ENCODE measurements around the gene PCNA.

PCNA gene

DNA sequence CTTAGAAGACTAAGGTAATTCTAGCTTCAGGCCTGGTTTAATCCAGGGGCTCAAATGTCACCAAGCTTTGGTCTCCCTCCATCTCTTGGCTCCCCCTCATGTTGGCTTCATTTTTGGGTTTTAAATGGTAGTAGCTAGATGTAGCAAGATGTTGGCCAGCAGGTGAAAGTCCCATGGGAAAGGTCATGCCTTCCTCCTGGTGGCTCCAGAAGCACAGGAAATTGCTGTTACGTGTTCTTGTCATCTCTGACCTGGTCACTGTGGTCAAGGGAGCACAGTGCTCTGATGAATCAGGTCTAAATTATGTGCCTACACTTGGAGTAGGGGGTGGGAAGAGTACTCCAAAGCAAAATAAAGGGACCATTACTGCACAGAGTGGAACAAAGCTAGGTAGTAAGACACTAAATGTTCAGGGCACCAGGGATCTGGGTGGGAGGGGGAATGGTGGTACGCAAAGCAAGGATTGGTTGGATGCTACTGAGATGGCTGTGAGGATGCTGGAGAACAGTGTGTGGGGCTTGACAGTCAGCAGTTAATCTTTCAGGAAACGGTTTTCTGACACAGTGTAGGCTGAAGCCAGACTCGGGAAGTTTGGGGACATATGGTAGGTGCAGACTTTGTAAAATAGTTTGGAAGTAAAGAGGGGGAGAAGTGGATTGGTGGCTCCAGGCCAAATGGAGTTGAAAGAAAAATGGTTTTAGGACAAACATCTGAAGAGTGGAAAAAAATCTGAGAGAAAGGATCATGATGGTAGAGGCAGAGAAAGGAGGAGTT is 37.1 kb upstream of the PCNA start:
- no peak for DNase-seq (ENCODE audit: low read depth)
- no peak overlapping the region for H3K4me3 ChIP-seq (ENCODE audit: low read length)
- TF ChIP-seq, protein P1, sequence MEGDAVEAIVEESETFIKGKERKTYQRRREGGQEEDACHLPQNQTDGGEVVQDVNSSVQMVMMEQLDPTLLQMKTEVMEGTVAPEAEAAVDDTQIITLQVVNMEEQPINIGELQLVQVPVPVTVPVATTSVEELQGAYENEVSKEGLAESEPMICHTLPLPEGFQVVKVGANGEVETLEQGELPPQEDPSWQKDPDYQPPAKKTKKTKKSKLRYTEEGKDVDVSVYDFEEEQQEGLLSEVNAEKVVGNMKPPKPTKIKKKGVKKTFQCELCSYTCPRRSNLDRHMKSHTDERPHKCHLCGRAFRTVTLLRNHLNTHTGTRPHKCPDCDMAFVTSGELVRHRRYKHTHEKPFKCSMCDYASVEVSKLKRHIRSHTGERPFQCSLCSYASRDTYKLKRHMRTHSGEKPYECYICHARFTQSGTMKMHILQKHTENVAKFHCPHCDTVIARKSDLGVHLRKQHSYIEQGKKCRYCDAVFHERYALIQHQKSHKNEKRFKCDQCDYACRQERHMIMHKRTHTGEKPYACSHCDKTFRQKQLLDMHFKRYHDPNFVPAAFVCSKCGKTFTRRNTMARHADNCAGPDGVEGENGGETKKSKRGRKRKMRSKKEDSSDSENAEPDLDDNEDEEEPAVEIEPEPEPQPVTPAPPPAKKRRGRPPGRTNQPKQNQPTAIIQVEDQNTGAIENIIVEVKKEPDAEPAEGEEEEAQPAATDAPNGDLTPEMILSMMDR (IDR thresholded peaks at IDR 0.05; ENCODE audit: insufficient read depth, low read depth, low read length, missing control alignments) = no peak

DNA sequence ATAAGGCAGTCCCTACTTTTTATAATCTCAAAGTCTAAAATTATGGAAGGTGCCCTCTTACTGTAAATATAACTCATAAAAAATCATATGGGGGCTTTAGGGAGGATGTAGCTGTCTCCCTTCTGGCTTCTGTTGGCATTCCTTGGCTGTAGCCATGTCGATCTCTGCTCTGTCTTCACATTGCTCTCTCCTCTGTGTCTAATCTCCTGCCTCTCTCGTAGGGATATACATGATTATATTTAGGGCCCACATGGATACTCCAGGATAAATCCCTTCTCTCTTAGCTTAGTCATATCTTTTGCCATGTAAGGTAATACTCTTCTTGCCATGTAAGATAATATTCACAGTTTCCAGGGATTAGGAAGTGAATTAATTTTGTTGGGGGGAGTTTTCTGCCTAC is 35.6 kb upstream of the PCNA start:
- no peak overlapping the region for H3K4me3 ChIP-seq (ENCODE audit: low read length)
- TF ChIP-seq, protein P1 (IDR thresholded peaks at IDR 0.05; ENCODE audit: insufficient read depth, low read depth, low read length, missing control alignments) = no peak
- no peak for DNase-seq (ENCODE audit: low read depth)

DNA sequence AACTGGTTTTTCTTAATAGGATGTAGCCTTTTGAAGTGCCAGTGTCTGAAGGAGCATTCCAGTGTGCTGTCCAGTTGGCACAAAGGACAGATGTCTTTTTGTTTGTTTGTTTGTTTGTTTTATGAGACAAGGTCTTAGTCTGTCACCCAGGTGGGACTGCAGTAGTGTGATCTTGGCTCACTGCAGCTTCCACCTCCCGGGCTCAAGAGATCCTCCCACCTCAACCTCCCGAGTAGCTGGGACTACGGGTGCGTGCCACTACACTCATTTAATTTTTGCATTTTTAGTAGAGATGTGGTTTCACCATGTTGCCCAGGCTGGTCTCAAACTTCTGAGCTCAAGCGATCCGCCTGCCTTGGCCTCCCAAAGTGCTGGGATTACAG is 34.8 kb upstream of the PCNA start:
- no peak overlapping the region for H3K4me3 ChIP-seq (ENCODE audit: low read length)
- TF ChIP-seq, protein P1 (IDR thresholded peaks at IDR 0.05; ENCODE audit: insufficient read depth, low read depth, low read length, missing control alignments) = no peak

DNA sequence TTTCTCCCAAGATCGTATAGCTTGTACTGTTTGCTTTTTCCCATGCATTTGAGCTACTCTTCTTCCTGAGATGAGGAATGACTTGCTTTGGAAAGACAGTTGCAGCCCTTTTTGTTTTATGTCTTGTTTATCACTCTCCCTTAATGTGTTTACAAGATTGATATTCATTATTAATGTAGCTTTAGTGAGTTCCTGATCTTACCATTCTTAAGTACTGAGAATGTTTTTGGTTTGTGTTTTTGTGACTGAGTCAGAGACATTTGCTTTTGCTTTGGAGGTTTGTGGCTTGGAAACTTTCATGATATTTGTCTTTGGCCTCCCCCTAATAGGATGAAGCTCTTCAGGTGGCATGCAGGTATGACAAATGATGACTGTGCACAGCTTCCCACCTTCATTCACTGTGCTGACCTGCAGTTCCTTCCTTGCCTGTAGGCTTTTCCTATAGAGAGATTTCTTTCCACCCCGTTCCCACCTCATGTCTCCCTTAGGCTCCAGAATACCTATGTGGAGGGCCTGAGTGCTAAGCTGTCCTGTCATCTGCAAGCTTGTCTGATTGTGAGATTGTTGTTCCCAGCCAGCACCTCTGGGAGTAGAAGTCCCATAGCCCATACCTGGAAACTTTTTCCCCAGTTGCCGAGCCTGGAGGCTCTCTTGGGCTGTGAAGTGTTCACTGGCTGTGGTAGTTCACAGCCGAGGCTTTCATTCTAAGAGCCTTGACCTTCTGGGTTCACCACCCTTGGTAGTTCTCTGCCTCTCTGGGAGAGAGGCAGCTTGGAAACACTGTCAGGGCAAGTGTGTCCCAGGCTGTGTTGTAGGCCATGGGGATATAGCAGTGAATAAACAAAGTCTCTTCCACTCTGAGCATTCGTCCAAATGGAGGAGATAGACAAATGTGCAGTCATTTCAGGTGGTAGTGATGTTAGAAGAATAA is 34.1 kb upstream of the PCNA start:
- peak; percentile 90 for DNase-seq (ENCODE audit: low read depth)
- no peak overlapping the region for H3K4me3 ChIP-seq (ENCODE audit: low read length)
- TF ChIP-seq, protein P1 (IDR thresholded peaks at IDR 0.05; ENCODE audit: insufficient read depth, low read depth, low read length, missing control alignments) = peak; percentile 21

More for the DNA sequence above, 34.8 kb upstream of the PCNA start:
- no peak for DNase-seq (ENCODE audit: low read depth)

DNA sequence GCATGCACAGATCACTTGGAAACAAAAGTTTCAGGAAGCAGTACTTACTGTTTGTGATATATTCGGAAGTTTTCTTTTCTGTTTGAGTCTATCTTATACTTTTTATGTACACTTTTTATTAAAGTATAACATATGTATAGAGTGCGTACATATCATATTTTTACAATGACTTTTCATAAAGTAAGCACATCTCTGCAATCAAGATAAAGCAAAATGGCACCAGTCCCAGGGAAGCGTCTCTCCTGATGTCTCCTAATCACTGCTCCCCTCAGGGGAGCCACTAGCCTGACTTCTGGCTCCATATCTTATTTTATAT is 33.4 kb upstream of the PCNA start:
- no peak overlapping the region for H3K4me3 ChIP-seq (ENCODE audit: low read length)
- no peak for DNase-seq (ENCODE audit: low read depth)
- TF ChIP-seq, protein P1 (IDR thresholded peaks at IDR 0.05; ENCODE audit: insufficient read depth, low read depth, low read length, missing control alignments) = no peak

DNA sequence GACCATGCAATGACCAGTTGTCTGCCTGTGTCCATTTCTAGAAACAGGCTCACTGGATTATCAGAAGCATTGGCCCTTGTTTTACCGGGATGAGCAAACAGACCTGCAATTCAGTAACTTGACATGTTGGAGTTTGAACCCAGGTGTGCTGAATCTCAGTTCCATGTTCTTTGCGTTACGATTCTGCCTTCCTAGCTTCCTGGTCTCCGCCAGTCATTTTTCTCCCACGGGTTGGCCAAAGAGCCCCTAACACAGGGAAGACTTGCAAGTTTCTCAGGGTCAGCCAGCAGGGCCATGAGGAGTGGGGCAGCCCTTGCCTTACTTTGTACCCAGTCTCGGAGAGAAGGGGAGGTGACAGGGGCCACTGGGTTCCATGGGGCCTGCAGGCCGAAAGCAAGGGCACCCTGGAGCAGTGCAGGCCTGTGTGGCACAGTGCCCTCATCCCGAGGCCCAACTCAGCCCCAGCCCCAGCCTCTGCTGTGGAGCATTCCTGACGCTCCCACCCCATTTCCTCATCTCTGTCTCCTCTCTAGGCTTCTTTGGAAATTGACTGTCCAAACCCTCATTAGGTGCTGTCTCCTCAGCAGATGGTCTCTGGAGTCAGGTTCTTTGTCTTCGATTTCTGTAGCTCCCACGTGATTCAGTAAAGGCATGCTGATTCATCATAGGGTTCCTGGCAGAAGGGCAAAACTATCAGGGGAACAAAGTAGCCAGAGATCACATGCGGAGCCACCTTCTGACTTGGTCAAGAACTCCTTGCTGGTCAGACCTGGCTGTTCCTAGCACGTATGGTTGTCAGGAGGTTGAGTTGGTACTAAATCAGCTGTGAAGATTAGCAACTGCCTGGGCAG is 30.7 kb upstream of the PCNA start:
- TF ChIP-seq, protein P1 (IDR thresholded peaks at IDR 0.05; ENCODE audit: insufficient read depth, low read depth, low read length, missing control alignments) = no peak
- H3K4me3 ChIP-seq (ENCODE audit: low read length) = no peak overlapping the region
- no peak for DNase-seq (ENCODE audit: low read depth)

Measured in epithelial cell of esophagus (primary cell).